Glomerular visceral epithelial cell (primary cell): Measurements from ENCODE around the gene FAM162A.
A peak's percentile ranks its signal among the peaks of the same experiment; 100 is the strongest.
"Not testable (repeated sequence)": the region's sequence is repeated elsewhere in the genome, so short reads cannot be mapped to it uniquely, and the experiment has no call there.

Experiments used
- DNase-seq: peaks from one replicate; pipeline ENCODE4 v3.0.0-alpha.2; 2016; ENCODE audit errors: extremely low spot score

Gene FAM162A

GRCh38 chr3:122416966-122417365 is 33.0 kb downstream of the FAM162A start:
- peak; percentile 21 for DNase-seq

GRCh38 chr3:122421101-122421500 is 37.1 kb downstream of the FAM162A start:
- DNase-seq, result no peak

GRCh38 chr3:122421836-122422235 is 37.9 kb downstream of the FAM162A start:
- no peak for DNase-seq

GRCh38 chr3:122427857-122428471 is 44.0 kb downstream of the FAM162A start:
- DNase-seq, result no peak

GRCh38 chr3:122430371-122430770 is 46.4 kb downstream of the FAM162A start:
- no peak for DNase-seq

GRCh38 chr3:122435950-122436349 is 52.0 kb downstream of the FAM162A start:
- DNase-seq, result no peak

- no peak for DNase-seq
Observed at GRCh38 chr3:122443090-122443489, 59.1 kb downstream of the FAM162A start.

- DNase-seq, result not testable (repeated sequence)
Observed at GRCh38 chr3:122443762-122444490, 59.9 kb downstream of the FAM162A start.

- not testable (repeated sequence) for DNase-seq
Observed at GRCh38 chr3:122444491-122444887, 60.5 kb downstream of the FAM162A start.

GRCh38 chr3:122448218-122448617 is 64.2 kb downstream of the FAM162A start:
- not testable (repeated sequence) for DNase-seq

GRCh38 chr3:122451371-122451770 is 67.4 kb downstream of the FAM162A start:
- no peak for DNase-seq

GRCh38 chr3:122456074-122456473 is 72.1 kb downstream of the FAM162A start:
- no peak for DNase-seq

GRCh38 chr3:122457706-122458105 is 73.7 kb downstream of the FAM162A start:
- no peak for DNase-seq

GRCh38 chr3:122458992-122459391 is 75.0 kb downstream of the FAM162A start:
- peak; percentile 52 for DNase-seq

- no peak for DNase-seq
Observed at GRCh38 chr3:122461806-122462205, 77.8 kb downstream of the FAM162A start.
